Fibroblast of lung (primary cell): ENCODE data around the gene C1GALT1. TPM values are rescaled to one million over a fixed set of nuclear protein-coding genes. Genes with fewer than 3 reads are reported as not detected.

ENCODE experiments used
- DNase-seq, 2 donors: peaks; one replicate each; pipeline versions ENCODE4 v3.0.0 to v3.0.0-alpha.2; 2010; ENCODE audit warnings: low read depth in 2 of 2
- H2AFZ ChIP-seq: 2 replicates; pipeline ENCODE4 v1.5.1; 2012; ENCODE audit warnings: low read length, control low read depth, inconsistent platforms
- H3K27ac ChIP-seq: 2 replicates; pipeline ENCODE4 v1.5.1; 2011; ENCODE audit warnings: low read length, control low read depth; ENCODE audit not compliant: insufficient read depth
- H3K27me3 ChIP-seq: 2 replicates; pipeline ENCODE4 v1.5.1; 2011; ENCODE audit warnings: mild to moderate bottlenecking, low read length; ENCODE audit not compliant: control insufficient read depth, insufficient read depth
- H3K36me3 ChIP-seq: 2 replicates; pipeline ENCODE4 v1.5.1; 2011; ENCODE audit warnings: low read length; ENCODE audit not compliant: control insufficient read depth, insufficient read depth
- H3K4me1 ChIP-seq: 2 replicates; pipeline ENCODE4 v1.5.1; 2011; ENCODE audit warnings: low read length; ENCODE audit not compliant: control insufficient read depth, insufficient read depth; ENCODE audit errors: extremely low read depth
- H3K4me2 ChIP-seq: 2 replicates; pipeline ENCODE4 v1.5.1; 2011; ENCODE audit warnings: low read length, control low read depth; ENCODE audit not compliant: insufficient read depth; ENCODE audit errors: extremely low read depth
- H3K4me3 ChIP-seq, 4 experiments: fragments of 200-600 bp in 1 of 4; sonication (generic) in 1 of 4; replicated peaks in 1 of 4; 2 replicates each; pipeline ENCODE4 v1.5.1; 2011 to 2016; ENCODE audit warnings: low read length in 4 of 4, low read depth in 3 of 4, mild to moderate bottlenecking in 3 of 4, control low read depth in 2 of 4, inconsistent platforms in 1 of 4, mixed read lengths in 1 of 4; ENCODE audit not compliant: insufficient read depth in 1 of 4; ENCODE audit errors: control extremely low read depth in 1 of 4
- H3K79me2 ChIP-seq: 2 replicates; pipeline ENCODE4 v1.5.1; 2012; ENCODE audit warnings: mild to moderate bottlenecking, low read length, inconsistent platforms; ENCODE audit not compliant: control insufficient read depth, insufficient read depth
- H3K9ac ChIP-seq: 2 replicates; pipeline ENCODE4 v1.5.1; 2011; ENCODE audit warnings: mild to moderate bottlenecking, low read length, control low read depth; ENCODE audit not compliant: insufficient read depth
- H3K9me3 ChIP-seq: 2 replicates; pipeline ENCODE4 v1.5.1; 2012; ENCODE audit warnings: low read depth, low read length; ENCODE audit not compliant: control insufficient read depth, insufficient read depth
- H4K20me1 ChIP-seq: 2 replicates; pipeline ENCODE4 v1.5.1; 2011; ENCODE audit warnings: low read length; ENCODE audit not compliant: control insufficient read depth, insufficient read depth; ENCODE audit errors: extremely low read depth
- CTCF ChIP-seq, 2 donors: IDR thresholded peaks in 1 of 2; conservative IDR thresholded peaks in 1 of 2; 1 replicate in 1 of 2; 2 replicates in 1 of 2; pipeline ENCODE4 v1.5.1; 2011 to 2012; ENCODE audit warnings: low read length in 2 of 2, control low read depth in 1 of 2, inconsistent platforms in 1 of 2, low read depth in 1 of 2, mild to moderate bottlenecking in 1 of 2
- EZH2 ChIP-seq: IDR thresholded peaks from 2 replicates; pipeline ENCODE4 v1.5.1; 2012; ENCODE audit warnings: low read length, control low read depth, mild to moderate bottlenecking; ENCODE audit errors: missing control alignments
- polyA plus RNA-seq, 2 donors: library from polyadenylated mRNA; depleted of rRNA in 1 of 2; stranded (reverse) in 1 of 2; unstranded in 1 of 2; fragments of >200 nt; gene quantifications; 2 replicates each; pipeline ENCODE4 v1.2.1, GENCODE V29; 2011 to 2012; ENCODE audit warnings: missing spikeins in 1 of 2
- total RNA-seq: library from RNA; depleted of rRNA; stranded (reverse); fragments of >200 nt; gene quantifications from 2 replicates; pipeline ENCODE4 v1.2.1, GENCODE V29; 2014

C1GALT1 gene
- total and polyA plus RNA-seq, 2 donors (not counting 1 experiment from before 2014, with no cell fraction given), result 17.0 to 26.3 TPM

- no peaks in the 10 kb centered on the region for H3K27me3 ChIP-seq
- H3K4me3 ChIP-seq, result no peak overlapping the region
- H3K9ac ChIP-seq, result no peak overlapping the region
- no peak overlapping the region for H2AFZ ChIP-seq
- no peaks in the 10 kb centered on the region for H3K9me3 ChIP-seq
- H3K4me2 ChIP-seq, result no peak overlapping the region
- no peak overlapping the region for H3K27ac ChIP-seq
- no peak for TF ChIP-seq EZH2
- no peaks in the 10 kb centered on the region for H4K20me1 ChIP-seq
- H3K79me2 ChIP-seq, result peaks cover 32% of the 10 kb centered on the region
- H3K4me1 ChIP-seq, result peaks cover 5% of the 10 kb centered on the region
- no peaks in the 10 kb centered on the region for H3K36me3 ChIP-seq
- DNase-seq, result no peak
These were observed 3.1 kb downstream of the C1GALT1 start for GRCh38 chr7:7185371-7185989.

- H3K36me3 ChIP-seq, result no peaks in the 10 kb centered on the region
- H2AFZ ChIP-seq, result no peak overlapping the region
- H3K27ac ChIP-seq, result no peak overlapping the region
- no peak for DNase-seq
- no peak overlapping the region for H3K4me2 ChIP-seq
- TF ChIP-seq CTCF (conservative IDR thresholded peaks at IDR 0.05 in 1 of 2, IDR thresholded peaks at IDR 0.05 in 1 of 2; ENCODE audit: low read depth in 1 of 2, low read length in 2 of 2), result no peak
- no peak for TF ChIP-seq EZH2
- no peaks in the 10 kb centered on the region for H3K4me1 ChIP-seq
- no peaks in the 10 kb centered on the region for H4K20me1 ChIP-seq
- no peaks in the 10 kb centered on the region for H3K9me3 ChIP-seq
- no peaks in the 10 kb centered on the region for H3K27me3 ChIP-seq
- no peak overlapping the region for H3K4me3 ChIP-seq
- H3K79me2 ChIP-seq, result peaks cover 39% of the 10 kb centered on the region
- no peak overlapping the region for H3K9ac ChIP-seq
These were observed 5.7 kb downstream of the C1GALT1 start for GRCh38 chr7:7188091-7188490.

GRCh38 chr7:7188742-7189141 is 6.4 kb downstream of the C1GALT1 start:
- Histone ChIP-seq H4K20me1 (no peaks in the 10 kb centered on the region), H3K27ac (no peak overlapping the region), H3K9me3 (no peaks in the 10 kb centered on the region), H3K9ac (no peak overlapping the region), H3K36me3 (no peaks in the 10 kb centered on the region), H3K4me1 (no peaks in the 10 kb centered on the region), H3K27me3 (no peaks in the 10 kb centered on the region), H3K4me3 (no peak overlapping the region), H3K4me2 (no peak overlapping the region), H3K79me2 (peaks cover 37% of the 10 kb centered on the region), H2AFZ (no peak overlapping the region)
- no peak for DNase-seq
- TF ChIP-seq EZH2 (no peak), CTCF (conservative IDR thresholded peaks at IDR 0.05 in 1 of 2, IDR thresholded peaks at IDR 0.05 in 1 of 2; ENCODE audit: low read depth in 1 of 2, low read length in 2 of 2) (no peak)
